HCT116 (cell line): ENCODE results near the gene MYADML2. TPM values are rescaled to one million over a fixed set of nuclear protein-coding genes. Genes with fewer than 3 reads are reported as not detected.

Source experiments
- ATAC-seq: fragments of 200-7000 bp; cut with Tn5 transposase; 2 replicates; pipeline ENCODE4 v1.9.1; 2020; ENCODE audit warnings: mild to moderate bottlenecking, moderate library complexity
- BruUV-seq: library from RNA; stranded (reverse); fragments of 400-500 nt; replicated peaks from 2 replicates; lab custom pipeline; 2021; lab: Mats Ljungman, UMichigan
- CTCF ChIA-PET: fragments of 300-600 bp; sonication (Branson Sonifier 250); formaldehyde crosslinking; loops from one replicate; lab custom pipeline; 2021; ENCODE audit warnings: antibody characterized with exemption; lab: Charles Lee
- POLR2A ChIA-PET: fragments of 300-600, 350-600 bp; sonication (Branson Sonifier 250); formaldehyde crosslinking; loops from one replicate; lab custom pipeline; 2021; ENCODE audit warnings: antibody characterized with exemption; lab: Charles Lee
- RAD21 ChIA-PET, 2 experiments: fragments of 300-600 bp; sonication (Branson Sonifier 250); formaldehyde crosslinking; loops; one replicate each; lab custom pipeline; 2023; ENCODE audit warnings: low total read pairs in 2 of 2; ENCODE audit not compliant: uncharacterized antibody in 2 of 2, unreplicated experiment in 2 of 2, low non-redundant PET in 1 of 2; lab: Charles Lee
- DNase-seq: peaks from one replicate; pipeline ENCODE4 v3.0.0-alpha.2; 2010; ENCODE audit warnings: low read depth, low spot score
- H2AFZ ChIP-seq: fragments of 200-600 bp; shearing (Covaris generic), sonication (generic); 2 replicates; pipeline ENCODE4 v1.6.1; 2017; ENCODE audit warnings: low read depth, mixed run types, mixed read lengths, antibody characterized with exemption, low read length; ENCODE audit not compliant: poor library complexity, severe bottlenecking
- H3K27ac ChIP-seq: 2 replicates; pipeline ENCODE4 v1.5.1; 2012; ENCODE audit warnings: low read depth, low read length
- H3K27me3 ChIP-seq: fragments of 200-600 bp; sonication (generic); 2 replicates; pipeline ENCODE4 v1.6.1; 2016; ENCODE audit warnings: mixed run types, low read length, mixed read lengths; ENCODE audit not compliant: insufficient read depth
- H3K36me3 ChIP-seq, 2 experiments: fragments of 200-500 bp in 1 of 2; fragments of 200-600 bp in 1 of 2; sonication (Bioruptor generic) in 1 of 2; sonication (generic) in 1 of 2; 2 replicates each; pipeline versions ENCODE4 v1.5.1 to v1.6.1; 2014 to 2016; ENCODE audit warnings: low read length in 2 of 2, inconsistent platforms in 1 of 2, mixed read lengths in 1 of 2, mixed run types in 1 of 2; ENCODE audit not compliant: insufficient read depth in 2 of 2, control insufficient read depth in 1 of 2
- H3K4me1 ChIP-seq, 2 experiments: fragments of 200-600 bp in 1 of 2; sonication (generic) in 1 of 2; 2 replicates each; pipeline versions ENCODE4 v1.5.1 to v1.6.1; 2012 to 2017; ENCODE audit warnings: low read length in 2 of 2, inconsistent platforms in 1 of 2, mild to moderate bottlenecking in 1 of 2, mixed read lengths in 1 of 2, mixed run types in 1 of 2, moderate library complexity in 1 of 2; ENCODE audit not compliant: insufficient read depth in 2 of 2, control insufficient read depth in 1 of 2
- H3K4me2 ChIP-seq: fragments of 200-600 bp; sonication (generic); 2 replicates; pipeline ENCODE4 v1.6.1; 2017; ENCODE audit warnings: mixed run types, low read length, mixed read lengths
- H3K4me3 ChIP-seq, 2 experiments: fragments of 200-600 bp in 1 of 2; sonication (generic) in 1 of 2; replicated peaks in 1 of 2; 2 replicates each; pipeline ENCODE4 v1.5.1; 2011 to 2016; ENCODE audit warnings: low read length in 2 of 2, control low read depth in 1 of 2, low read depth in 1 of 2, mild to moderate bottlenecking in 1 of 2, mixed read lengths in 1 of 2, mixed run types in 1 of 2
- H3K79me2 ChIP-seq: fragments of 200-600 bp; sonication (generic); 2 replicates; pipeline ENCODE4 v1.6.1; 2017; ENCODE audit warnings: mild to moderate bottlenecking, mixed run types, low read length, moderate library complexity, mixed read lengths; ENCODE audit not compliant: insufficient read depth
- H3K9ac ChIP-seq: fragments of 200-600 bp; sonication (generic); 2 replicates; pipeline ENCODE4 v1.6.1; 2016; ENCODE audit warnings: low read length, mixed read lengths
- H3K9me2 ChIP-seq: fragments of 200-600 bp; sonication (generic), shearing (Covaris generic); 2 replicates; pipeline ENCODE4 v1.6.1; 2017; ENCODE audit warnings: mixed run types, mild to moderate bottlenecking, moderate library complexity; ENCODE audit not compliant: insufficient read depth
- H3K9me3 ChIP-seq, 2 experiments: fragments of 200-500 bp in 1 of 2; fragments of 200-600 bp in 1 of 2; sonication (Bioruptor generic) in 1 of 2; sonication (generic) in 1 of 2; 2 replicates each; pipeline ENCODE4 v1.6.1; 2014 to 2017; ENCODE audit warnings: low read length in 2 of 2, mixed read lengths in 2 of 2, inconsistent platforms in 1 of 2, low read depth in 1 of 2, mild to moderate bottlenecking in 1 of 2, mixed run types in 1 of 2, moderate library complexity in 1 of 2; ENCODE audit not compliant: control insufficient read depth in 1 of 2, insufficient read depth in 1 of 2
- H4K20me1 ChIP-seq: fragments of 200-600 bp; sonication (generic), shearing (Covaris generic); 2 replicates; pipeline ENCODE4 v1.6.1; 2017; ENCODE audit warnings: mixed run types, mild to moderate bottlenecking, moderate library complexity; ENCODE audit not compliant: insufficient read depth
- ATF3 ChIP-seq: IDR thresholded peaks from 2 replicates; pipeline ENCODE4 v1.6.1; 2012
- ELF1 ChIP-seq: IDR thresholded peaks from 2 replicates; pipeline ENCODE4 v1.6.1; 2012; ENCODE audit warnings: low read depth, borderline replicate concordance
- EZH2phosphoT487 ChIP-seq: fragments of 200-600 bp; IDR thresholded peaks from 2 replicates; pipeline ENCODE4 v1.6.1; 2018; ENCODE audit warnings: antibody characterized with exemption, borderline replicate concordance
- FOSL1 ChIP-seq: IDR thresholded peaks from 2 replicates; pipeline ENCODE4 v1.6.1; 2012; ENCODE audit warnings: low read depth
- MAX ChIP-seq: IDR thresholded peaks from 2 replicates; pipeline ENCODE4 v1.6.1; 2012
- POLR2A ChIP-seq: IDR thresholded peaks from 2 replicates; pipeline ENCODE4 v1.7.0; 2011; ENCODE audit warnings: borderline replicate concordance; ENCODE audit not compliant: insufficient read depth, insufficient read length; ENCODE audit errors: extremely low read depth
- RAD21 ChIP-seq: IDR thresholded peaks from 2 replicates; pipeline ENCODE4 v1.6.1; 2012; ENCODE audit warnings: low read depth, mild to moderate bottlenecking
- REST ChIP-seq: IDR thresholded peaks from 2 replicates; pipeline ENCODE4 v1.6.1; 2012; ENCODE audit warnings: low read depth
- SP1 ChIP-seq: IDR thresholded peaks from 2 replicates; pipeline ENCODE4 v1.6.1; 2012; ENCODE audit warnings: low read depth
- SRF ChIP-seq: IDR thresholded peaks from 2 replicates; pipeline ENCODE4 v1.6.1; 2012; ENCODE audit warnings: low read depth
- YY1 ChIP-seq: IDR thresholded peaks from 2 replicates; pipeline ENCODE4 v1.6.1; 2011; ENCODE audit warnings: low read length, low read depth, moderate library complexity, mild to moderate bottlenecking; ENCODE audit not compliant: insufficient replicate concordance; ENCODE audit errors: extremely low read depth
- ZFX ChIP-seq: fragments of 450-650 bp; IDR thresholded peaks from 2 replicates; pipeline ENCODE4 v1.6.1; 2017
- ZNF274 ChIP-seq: fragments of 200-500 bp; sonication (Bioruptor generic); IDR thresholded peaks from 2 replicates; pipeline ENCODE4 v1.6.1; 2014; ENCODE audit warnings: mild to moderate bottlenecking, low read depth, low read length, inconsistent platforms
- intact Hi-C: fragments of 100-400 bp; cut with micrococcal nuclease; formaldehyde crosslinking; loops from 2 replicates; pipeline ENCODE4 v1.10.0; 2022
- total RNA-seq: library from RNA; stranded (reverse); gene quantifications from one replicate; pipeline ENCODE4 v1.2.1, GENCODE V29; 2021; ENCODE audit not compliant: unreplicated experiment

The MYADML2 gene
- total RNA-seq, 1 experiment from 2014 or later: not detected

GRCh38 chr17:81993729-81994592 is 46.9 kb upstream of the MYADML2 start:
- no TSS peak for BruUV-seq
- ChIA-PET RAD21 (no interaction called here), CTCF (no interaction called here), POLR2A (no interaction called here)
- Histone ChIP-seq H4K20me1 (no peaks in the 10 kb centered on the region), H3K4me1 (peaks cover 10 to 11% of the 10 kb centered on the region in 2 experiments; a peak in 3 of 4 replicates), H3K36me3 (no peaks in the 10 kb centered on the region; a peak in 1 of 4 replicates), H3K4me3 (no peak overlapping the region), H3K9me3 (no peaks in the 10 kb centered on the region), H3K27me3 (no peaks in the 10 kb centered on the region), H3K9me2 (no peaks in the 10 kb centered on the region), H3K9ac (no peak overlapping the region), H3K27ac (no peak overlapping the region), H3K79me2 (no peaks in the 10 kb centered on the region), H3K4me2 (no peak overlapping the region), H2AFZ (no peak overlapping the region)
- TF ChIP-seq EZH2phosphoT487: no peak
- TF ChIP-seq REST: no peak
- no peak for TF ChIP-seq FOSL1
- TF ChIP-seq RAD21: no peak
- no peak for TF ChIP-seq ELF1
- TF ChIP-seq POLR2A: no peak
- no peak for TF ChIP-seq SP1
- TF ChIP-seq ZNF274: no peak
- no peak for TF ChIP-seq ZFX
- no peak for TF ChIP-seq SRF
- TF ChIP-seq YY1: no peak
- no peak for TF ChIP-seq ATF3
- TF ChIP-seq MAX: no peak
- no peak for ATAC-seq
- intact Hi-C loops: no loop called here
- DNase-seq: no peak
